ENCODE measurements around the gene WDSUB1.

The WDSUB1 gene

GRCh38 chr2:159194241-159194640, 92.3 kb downstream of the WDSUB1 start:
- DNase-seq (ENCODE audit: low read depth), result no peak
- TF ChIP-seq MYC (IDR thresholded peaks at IDR 0.05; ENCODE audit: low read depth, low read length) (no peak), POLR2A (IDR thresholded peaks at IDR 0.05; ENCODE audit: extremely low read depth, insufficient read length) (no peak), MAX (IDR thresholded peaks at IDR 0.05; ENCODE audit: low read depth, low read length) (no peak), CTCF (IDR thresholded peaks at IDR 0.05; ENCODE audit: low read depth, low read length) (no peak)
- no peak overlapping the region for H3K4me3 ChIP-seq (ENCODE audit: low read depth, low read length)

- H3K4me3 ChIP-seq (ENCODE audit: low read depth, low read length), result no peak overlapping the region
- no peak for DNase-seq (ENCODE audit: low read depth)
- TF ChIP-seq MYC (IDR thresholded peaks at IDR 0.05; ENCODE audit: low read depth, low read length), result no peak
- TF ChIP-seq POLR2A (IDR thresholded peaks at IDR 0.05; ENCODE audit: extremely low read depth, insufficient read length), result no peak
- TF ChIP-seq MAX (IDR thresholded peaks at IDR 0.05; ENCODE audit: low read depth, low read length), result no peak
- TF ChIP-seq CTCF (IDR thresholded peaks at IDR 0.05; ENCODE audit: low read depth, low read length), result no peak
These were observed 92.7 kb downstream of the WDSUB1 start for GRCh38 chr2:159193791-159194190.

- no peak overlapping the region for H3K4me3 ChIP-seq (ENCODE audit: low read depth, low read length)
- TF ChIP-seq MYC (IDR thresholded peaks at IDR 0.05; ENCODE audit: low read depth, low read length) (no peak), POLR2A (IDR thresholded peaks at IDR 0.05; ENCODE audit: extremely low read depth, insufficient read length) (no peak), CTCF (IDR thresholded peaks at IDR 0.05; ENCODE audit: low read depth, low read length) (no peak), MAX (IDR thresholded peaks at IDR 0.05; ENCODE audit: low read depth, low read length) (no peak)
- DNase-seq (ENCODE audit: low read depth), result no peak
These were observed 94.1 kb downstream of the WDSUB1 start for GRCh38 chr2:159192371-159192918.

- H3K4me3 ChIP-seq (ENCODE audit: low read depth, low read length), result no peak overlapping the region
- DNase-seq (ENCODE audit: low read depth), result no peak
- TF ChIP-seq POLR2A (IDR thresholded peaks at IDR 0.05; ENCODE audit: extremely low read depth, insufficient read length) (no peak), CTCF (IDR thresholded peaks at IDR 0.05; ENCODE audit: low read depth, low read length) (no peak), MAX (IDR thresholded peaks at IDR 0.05; ENCODE audit: low read depth, low read length) (no peak), MYC (IDR thresholded peaks at IDR 0.05; ENCODE audit: low read depth, low read length) (no peak)
These were observed 98.1 kb downstream of the WDSUB1 start for GRCh38 chr2:159188449-159188848.

GRCh38 chr2:159187106-159187505, 99.4 kb downstream of the WDSUB1 start:
- no peak for TF ChIP-seq MAX (IDR thresholded peaks at IDR 0.05; ENCODE audit: low read depth, low read length)
- no peak for TF ChIP-seq MYC (IDR thresholded peaks at IDR 0.05; ENCODE audit: low read depth, low read length)
- TF ChIP-seq POLR2A (IDR thresholded peaks at IDR 0.05; ENCODE audit: extremely low read depth, insufficient read length), result no peak
- TF ChIP-seq CTCF (IDR thresholded peaks at IDR 0.05; ENCODE audit: low read depth, low read length), result no peak
- DNase-seq (ENCODE audit: low read depth), result no peak
- no peak overlapping the region for H3K4me3 ChIP-seq (ENCODE audit: low read depth, low read length)
